Transverse colon (tissue), 4 donors: ENCODE results near the gene GFRAL. TPM values are rescaled to one million over a fixed set of nuclear protein-coding genes. Genes with fewer than 3 reads are reported as not detected.

Source experiments
- DNase-seq: peaks from one replicate; pipeline ENCODE4 v3.0.0-alpha.2; 2019
- H3K27ac ChIP-seq, 4 donors: fragments of 200-600 bp; sonication (generic); 2 replicates each; pipeline ENCODE4 v1.5.1; 2016 to 2018; ENCODE audit warnings: inconsistent platforms in 4 of 4
- H3K27me3 ChIP-seq: fragments of 200-600 bp; sonication (generic); 2 replicates; pipeline ENCODE4 v1.5.1; 2017; ENCODE audit warnings: inconsistent platforms
- H3K36me3 ChIP-seq, 4 donors: fragments of 200-600 bp; sonication (generic); 2 replicates each; pipeline ENCODE4 v1.5.1; 2017 to 2019; ENCODE audit warnings: inconsistent platforms in 4 of 4
- H3K4me1 ChIP-seq, 4 donors: fragments of 200-600 bp; sonication (generic); 2 replicates each; pipeline ENCODE4 v1.5.1; 2017 to 2020; ENCODE audit warnings: inconsistent platforms in 4 of 4
- H3K4me3 ChIP-seq, 4 donors: fragments of 200-600 bp; sonication (generic); 1 replicate in 1 of 4; 2 replicates in 3 of 4; pipeline versions ENCODE4 v1.5.1 to v1.6.1; 2017 to 2019; ENCODE audit warnings: inconsistent platforms in 4 of 4
- H3K9me3 ChIP-seq, 2 donors: fragments of 200-600 bp; sonication (generic); 2 replicates each; pipeline ENCODE4 v1.5.1; 2017 to 2019; ENCODE audit warnings: inconsistent platforms in 2 of 2
- EP300 ChIP-seq: sonication (generic); formaldehyde crosslinking; IDR thresholded peaks from one replicate; pipeline ENCODE4 v1.6.1; 2017; ENCODE audit warnings: antibody characterized with exemption, low read depth
- POLR2A ChIP-seq: fragments of 450-650 bp; IDR thresholded peaks from one replicate; pipeline ENCODE4 v1.6.1; 2016; ENCODE audit warnings: antibody characterized with exemption, mild to moderate bottlenecking, moderate library complexity
- POLR2AphosphoS5 ChIP-seq, 3 donors: sonication (generic); formaldehyde crosslinking; IDR thresholded peaks; one replicate each; pipeline ENCODE4 v1.6.1; 2016; ENCODE audit warnings: antibody characterized with exemption in 3 of 3
- WGBS, 2 donors: methylation state at CpG; one replicate each; pipeline ENCODE4 v1.1.5; 2018; ENCODE audit warnings: low coverage in 1 of 2; 5-methylcytosine and 5-hydroxymethylcytosine counted together
- in situ Hi-C, 4 donors: fragments of 200-750 bp; cut with MboI; loops; one replicate each; pipeline versions ENCODE4 v1.15.0 to v1.15.1; 2017; ENCODE audit warnings: low sequenced_read_pairs in 3 of 4, low pct_ligation_motif_present in 1 of 4, low pct_unique_long_range_greater_than_20kb in 1 of 4
- intact Hi-C: fragments of 100-400 bp; cut with DNase I; formaldehyde crosslinking; loops from one replicate; pipeline ENCODE4 v1.15.1; 2023; ENCODE audit warnings: low total_unique reads
- total RNA-seq, 4 donors: library from RNA; depleted of rRNA; stranded (reverse); fragments of >200 nt; gene quantifications; one replicate each; pipeline ENCODE4 v1.1.0, GENCODE V29; 2016
- TF ChIP-seq, protein P1 (sequence below), 5 experiments: fragments of 200-600 bp in 3 of 5; fragments of 450-650 bp in 2 of 5; sonication (generic) in 3 of 5; IDR thresholded peaks; 1 replicate in 2 of 5; 2 replicates in 3 of 5; pipeline ENCODE4 v1.5.1; 2016 to 2017; ENCODE audit warnings: antibody characterized with exemption in 5 of 5, inconsistent platforms in 3 of 5, mild to moderate bottlenecking in 2 of 5, moderate library complexity in 1 of 5

Gene GFRAL
- total RNA-seq, 4 donors from 2014 or later: not detected

DNA sequence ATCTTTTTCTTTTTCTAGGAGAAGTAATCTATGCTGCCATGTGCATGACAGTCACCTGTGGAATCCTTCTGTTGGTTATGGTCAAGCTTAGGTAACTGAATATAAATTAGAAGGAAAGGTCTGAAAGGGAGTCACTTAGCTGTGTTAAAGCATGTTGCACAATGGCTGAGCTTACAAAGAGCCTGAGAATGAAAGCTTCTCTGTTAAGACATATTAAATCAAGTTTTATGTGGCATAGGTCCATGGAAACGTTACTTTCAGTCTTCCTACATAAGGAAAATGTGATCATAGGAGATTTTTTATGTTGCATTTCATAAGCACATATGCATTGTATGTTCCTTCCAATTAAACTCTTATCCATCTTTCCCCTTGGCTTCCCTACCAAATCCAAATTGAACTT is 72.1 kb downstream of the GFRAL start:
- TF ChIP-seq EP300: no peak
- TF ChIP-seq POLR2AphosphoS5 (IDR thresholded peaks at IDR 0.05): no peak
- no peak for TF ChIP-seq POLR2A
- TF ChIP-seq, protein P1, sequence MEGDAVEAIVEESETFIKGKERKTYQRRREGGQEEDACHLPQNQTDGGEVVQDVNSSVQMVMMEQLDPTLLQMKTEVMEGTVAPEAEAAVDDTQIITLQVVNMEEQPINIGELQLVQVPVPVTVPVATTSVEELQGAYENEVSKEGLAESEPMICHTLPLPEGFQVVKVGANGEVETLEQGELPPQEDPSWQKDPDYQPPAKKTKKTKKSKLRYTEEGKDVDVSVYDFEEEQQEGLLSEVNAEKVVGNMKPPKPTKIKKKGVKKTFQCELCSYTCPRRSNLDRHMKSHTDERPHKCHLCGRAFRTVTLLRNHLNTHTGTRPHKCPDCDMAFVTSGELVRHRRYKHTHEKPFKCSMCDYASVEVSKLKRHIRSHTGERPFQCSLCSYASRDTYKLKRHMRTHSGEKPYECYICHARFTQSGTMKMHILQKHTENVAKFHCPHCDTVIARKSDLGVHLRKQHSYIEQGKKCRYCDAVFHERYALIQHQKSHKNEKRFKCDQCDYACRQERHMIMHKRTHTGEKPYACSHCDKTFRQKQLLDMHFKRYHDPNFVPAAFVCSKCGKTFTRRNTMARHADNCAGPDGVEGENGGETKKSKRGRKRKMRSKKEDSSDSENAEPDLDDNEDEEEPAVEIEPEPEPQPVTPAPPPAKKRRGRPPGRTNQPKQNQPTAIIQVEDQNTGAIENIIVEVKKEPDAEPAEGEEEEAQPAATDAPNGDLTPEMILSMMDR (IDR thresholded peaks at IDR 0.05): no peak
- WGBS, 2 donors: 0 to 19% methylated on average over 1 of the region's 1 CpG
- no peak overlapping the region for H3K4me3 ChIP-seq
- in situ Hi-C loops (no loop called here), intact Hi-C loops (no loop called here)
- H3K9me3 ChIP-seq: no peaks in the 10 kb centered on the region
- no peak overlapping the region for H3K27ac ChIP-seq
- no peak for DNase-seq
- H3K36me3 ChIP-seq: no peaks in the 10 kb centered on the region
- no peaks in the 10 kb centered on the region for H3K27me3 ChIP-seq
- no peaks in the 10 kb centered on the region for H3K4me1 ChIP-seq

DNA sequence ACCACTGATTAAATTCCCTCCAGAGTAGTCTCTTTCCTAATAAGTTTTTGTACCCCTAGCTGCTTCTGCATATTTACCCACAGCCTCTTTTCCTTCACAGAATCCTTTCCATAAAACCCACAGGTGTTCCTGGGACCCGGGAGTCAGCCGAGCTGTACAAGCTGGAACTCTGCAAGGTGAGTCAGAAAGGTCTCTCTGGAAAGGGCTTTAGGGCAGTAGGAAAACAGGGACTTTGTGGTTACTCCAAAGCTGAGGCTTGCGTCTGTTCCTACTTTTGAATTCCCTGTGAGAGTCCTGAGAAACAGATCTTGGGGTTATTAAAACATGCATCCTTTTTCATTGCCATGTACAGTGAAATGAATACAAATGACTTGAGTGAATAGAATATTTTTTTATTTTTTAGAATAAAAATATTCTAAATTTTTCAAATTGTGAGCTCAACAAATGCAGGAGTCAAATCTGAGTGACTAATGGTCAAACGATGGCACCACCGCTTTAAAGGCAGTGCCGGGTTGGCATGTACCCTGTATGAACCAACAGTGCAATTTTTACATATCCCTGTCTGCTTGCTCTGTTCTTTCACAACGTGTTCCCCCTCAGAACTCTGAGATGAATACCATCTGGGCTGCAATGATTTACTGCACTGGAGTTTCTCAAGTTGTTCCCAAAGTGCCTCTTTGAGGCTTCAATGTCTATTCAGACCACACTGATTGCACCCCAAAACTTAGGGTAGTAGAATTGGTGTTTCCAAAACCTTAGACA is 78.4 kb downstream of the GFRAL start:
- Histone ChIP-seq H3K4me1 (no peaks in the 10 kb centered on the region), H3K9me3 (no peaks in the 10 kb centered on the region), H3K36me3 (no peaks in the 10 kb centered on the region), H3K4me3 (no peak overlapping the region), H3K27me3 (no peaks in the 10 kb centered on the region), H3K27ac (no peak overlapping the region)
- 68 to 85% methylated on average over 4 to 7 of the region's 7 CpGs for WGBS, 2 donors
- DNase-seq: no peak
- intact Hi-C loops: no loop called here
- no peak for TF ChIP-seq EP300
- TF ChIP-seq, protein P1 (IDR thresholded peaks at IDR 0.05): no peak
- TF ChIP-seq POLR2A: no peak
- TF ChIP-seq POLR2AphosphoS5 (IDR thresholded peaks at IDR 0.05): no peak
- in situ Hi-C loops: no loop called here

DNA sequence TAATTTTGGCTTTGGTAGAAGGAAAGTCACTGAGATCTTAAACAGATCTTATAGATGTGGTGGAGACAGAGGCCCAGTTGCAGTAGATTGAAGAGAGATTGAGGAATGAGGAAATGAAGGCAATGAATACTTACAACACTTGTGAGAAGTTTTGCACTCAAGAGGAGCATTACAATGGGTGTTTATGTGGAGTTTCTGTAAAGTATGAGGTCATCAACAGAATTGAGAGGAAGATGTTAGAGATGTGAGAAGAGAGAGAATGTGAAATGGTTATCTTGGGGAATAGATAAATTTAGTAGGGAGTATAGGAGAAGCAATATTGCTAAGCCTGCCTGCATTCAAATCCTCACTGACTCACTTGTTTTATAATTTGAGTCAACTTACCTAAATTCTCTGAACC is 83.4 kb downstream of the GFRAL start:
- Histone ChIP-seq H3K36me3 (no peaks in the 10 kb centered on the region), H3K4me1 (no peaks in the 10 kb centered on the region), H3K9me3 (no peaks in the 10 kb centered on the region), H3K27me3 (no peaks in the 10 kb centered on the region), H3K4me3 (no peak overlapping the region), H3K27ac (no peak overlapping the region)
- DNase-seq: no peak
- TF ChIP-seq POLR2A: no peak
- TF ChIP-seq, protein P1 (IDR thresholded peaks at IDR 0.05): no peak
- no peak for TF ChIP-seq EP300
- TF ChIP-seq POLR2AphosphoS5 (IDR thresholded peaks at IDR 0.05): no peak
- in situ Hi-C loops (no loop called here), intact Hi-C loops (no loop called here)

DNA sequence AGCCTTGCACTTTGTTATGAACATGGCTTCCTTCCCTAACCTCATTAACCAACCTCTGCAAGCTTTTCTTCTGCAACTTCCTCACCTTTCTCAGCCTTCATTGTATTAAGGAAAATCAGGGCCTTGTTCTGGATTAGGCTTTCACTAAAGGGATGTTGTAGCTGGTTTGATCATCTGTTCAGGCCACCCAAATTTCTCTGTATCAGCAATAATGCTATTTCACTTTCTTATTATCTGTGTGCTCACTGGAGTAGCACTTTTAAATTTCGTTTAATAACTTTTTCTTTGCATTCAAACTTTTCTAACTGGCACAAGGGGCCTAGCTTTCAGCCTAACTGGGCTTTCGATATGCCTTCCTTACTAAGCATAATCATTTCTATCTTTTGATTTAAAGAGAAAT is 96.7 kb downstream of the GFRAL start:
- in situ Hi-C loops: no loop called here
- H3K4me1 ChIP-seq: no peaks in the 10 kb centered on the region
- TF ChIP-seq EP300: no peak
- no peak for TF ChIP-seq POLR2A
- TF ChIP-seq, protein P1 (IDR thresholded peaks at IDR 0.05): no peak
- no peak for TF ChIP-seq POLR2AphosphoS5 (IDR thresholded peaks at IDR 0.05)
- WGBS, 2 donors: 51 to 64% methylated on average over 2 of the region's 2 CpGs
- H3K36me3 ChIP-seq: no peaks in the 10 kb centered on the region
- H3K27ac ChIP-seq: no peak overlapping the region
- H3K27me3 ChIP-seq: no peaks in the 10 kb centered on the region
- no peak for DNase-seq
- intact Hi-C loops: no loop called here
- H3K4me3 ChIP-seq: no peak overlapping the region
- H3K9me3 ChIP-seq: no peaks in the 10 kb centered on the region
